Prostate gland (tissue), 2 donors: Measurements from ENCODE around the gene PKNOX1. TPM values are rescaled to one million over a fixed set of nuclear protein-coding genes. Genes with fewer than 3 reads are reported as not detected.

Experiments used
- DNase-seq: peaks from one replicate; pipeline ENCODE4 v3.0.0-alpha.2; 2019; ENCODE audit warnings: low spot score
- H3K27ac ChIP-seq, 2 donors: fragments of 200-600 bp; sonication (generic); 2 replicates each; pipeline ENCODE4 v1.5.1; 2017 to 2019
- H3K27me3 ChIP-seq: fragments of 200-600 bp; sonication (generic); replicated peaks from 2 replicates; pipeline ENCODE4 v1.5.1; 2019; ENCODE audit not compliant: insufficient read depth
- H3K36me3 ChIP-seq, 2 donors: fragments of 200-600 bp; sonication (generic); 1 replicate in 1 of 2; 2 replicates in 1 of 2; pipeline versions ENCODE4 v1.5.1 to v1.8.1; 2017 to 2019
- H3K4me1 ChIP-seq: fragments of 200-600 bp; sonication (generic); replicated peaks from 2 replicates; pipeline ENCODE4 v1.5.1; 2019
- H3K4me3 ChIP-seq, 2 donors: fragments of 200-600 bp; sonication (generic); 2 replicates each; pipeline ENCODE4 v1.5.1; 2017 to 2019
- H3K9me3 ChIP-seq: fragments of 200-600 bp; sonication (generic); 2 replicates; pipeline ENCODE4 v1.5.1; 2017
- CTCF ChIP-seq, 4 experiments: fragments of 200-600 bp in 2 of 4; fragments of 450-650 bp in 2 of 4; sonication (generic) in 2 of 4; IDR thresholded peaks; 1 replicate in 3 of 4; 2 replicates in 1 of 4; pipeline ENCODE4 v1.5.1; 2016 to 2019; ENCODE audit warnings: antibody characterized with exemption in 4 of 4, mild to moderate bottlenecking in 2 of 4, moderate library complexity in 2 of 4
- POLR2A ChIP-seq: fragments of 450-650 bp; IDR thresholded peaks from one replicate; pipeline ENCODE4 v1.6.1; 2016; ENCODE audit warnings: antibody characterized with exemption, mild to moderate bottlenecking
- POLR2AphosphoS5 ChIP-seq: sonication (generic); formaldehyde crosslinking; IDR thresholded peaks from one replicate; pipeline ENCODE4 v1.6.1; 2017; ENCODE audit warnings: antibody characterized with exemption
- WGBS: methylation state at CpG from one replicate; pipeline ENCODE4 v1.1.5; 2018; 5-methylcytosine and 5-hydroxymethylcytosine counted together
- intact Hi-C: fragments of 100-400 bp; cut with DNase I; formaldehyde crosslinking; loops from one replicate; pipeline ENCODE4 v1.14.2; 2022
- total RNA-seq, 2 donors: library from RNA; depleted of rRNA; stranded (reverse); fragments of >200 nt; gene quantifications; one replicate each; pipeline ENCODE4 v1.1.0, GENCODE V29; 2016

The PKNOX1 gene
- total RNA-seq, 2 donors from 2014 or later: 38.0 to 42.4 TPM

GRCh38 chr21:43021756-43022600, 47.6 kb downstream of the PKNOX1 start:
- H3K4me1 ChIP-seq: no peaks in the 10 kb centered on the region
- intact Hi-C loops: no loop called here
- H3K27me3 ChIP-seq: no peaks in the 10 kb centered on the region
- TF ChIP-seq POLR2AphosphoS5 (no peak), POLR2A (no peak), CTCF (IDR thresholded peaks at IDR 0.05) (no peak)
- H3K27ac ChIP-seq: no peak overlapping the region
- no peak overlapping the region for H3K4me3 ChIP-seq
- no peaks in the 10 kb centered on the region for H3K36me3 ChIP-seq
- no peaks in the 10 kb centered on the region for H3K9me3 ChIP-seq
- WGBS: 91% methylated on average over 28 of the region's 28 CpGs
- no peak for DNase-seq

GRCh38 chr21:43023175-43023574, 48.8 kb downstream of the PKNOX1 start:
- H3K27ac ChIP-seq: peak overlapping the region in 1 of 2 donors; percentile 46
- 77% methylated on average over 8 of the region's 8 CpGs for WGBS
- H3K4me1 ChIP-seq: no peaks in the 10 kb centered on the region
- no peaks in the 10 kb centered on the region for H3K27me3 ChIP-seq
- no peaks in the 10 kb centered on the region for H3K9me3 ChIP-seq
- H3K36me3 ChIP-seq: no peaks in the 10 kb centered on the region
- peak; percentile 44 for DNase-seq
- intact Hi-C loops: no loop called here
- no peak overlapping the region for H3K4me3 ChIP-seq
- no peak for TF ChIP-seq CTCF (IDR thresholded peaks at IDR 0.05)
- peak; percentile 90 for TF ChIP-seq POLR2AphosphoS5

- Histone ChIP-seq H3K27me3 (no peaks in the 10 kb centered on the region), H3K4me3 (no peak overlapping the region), H3K36me3 (no peaks in the 10 kb centered on the region), H3K4me1 (no peaks in the 10 kb centered on the region), H3K9me3 (no peaks in the 10 kb centered on the region), H3K27ac (peak overlapping the region in 1 of 2 donors; percentile 46)
- WGBS: 83% methylated on average over 17 of the region's 17 CpGs
- TF ChIP-seq POLR2AphosphoS5 (no peak), CTCF (IDR thresholded peaks at IDR 0.05) (no peak), POLR2A (no peak)
- intact Hi-C loops: no loop called here
- DNase-seq: no peak
Measured at GRCh38 chr21:43024439-43025136, 50.2 kb downstream of the PKNOX1 start.

GRCh38 chr21:43025636-43026180, 51.3 kb downstream of the PKNOX1 start:
- intact Hi-C loops: no loop called here
- no peaks in the 10 kb centered on the region for H3K36me3 ChIP-seq
- no peak for DNase-seq
- no peaks in the 10 kb centered on the region for H3K27me3 ChIP-seq
- H3K4me3 ChIP-seq: no peak overlapping the region
- H3K4me1 ChIP-seq: no peaks in the 10 kb centered on the region
- TF ChIP-seq POLR2A (no peak), POLR2AphosphoS5 (no peak), CTCF (IDR thresholded peaks at IDR 0.05) (no peak)
- no peaks in the 10 kb centered on the region for H3K9me3 ChIP-seq
- no peak overlapping the region for H3K27ac ChIP-seq
- 79% methylated on average over 6 of the region's 6 CpGs for WGBS
